GM12892 (cell line): ENCODE measurements around the gene SCFD2.

Source experiments
- DNase-seq: peaks from one replicate; pipeline ENCODE4 v3.0.0; 2011; ENCODE audit not compliant: insufficient read length
- FAIRE-seq: peaks from 2 replicates; lab custom pipeline; 2011; peaks lifted over from hg19 to GRCh38; lab: Jason Lieb, UNC
- POLR2A ChIP-seq: IDR thresholded peaks from 2 replicates; pipeline ENCODE4 v1.6.1; 2011; ENCODE audit warnings: low read depth, low read length, control low read depth
- POLR2AphosphoS5 ChIP-seq: IDR thresholded peaks from 2 replicates; pipeline ENCODE4 v1.6.1; 2011; ENCODE audit warnings: low read depth, low read length, control low read depth
- TAF1 ChIP-seq: IDR thresholded peaks from 2 replicates; pipeline ENCODE4 v1.6.1; 2011; ENCODE audit warnings: low read depth, mild to moderate bottlenecking, control low read depth, low read length, borderline replicate concordance

SCFD2 gene

DNA sequence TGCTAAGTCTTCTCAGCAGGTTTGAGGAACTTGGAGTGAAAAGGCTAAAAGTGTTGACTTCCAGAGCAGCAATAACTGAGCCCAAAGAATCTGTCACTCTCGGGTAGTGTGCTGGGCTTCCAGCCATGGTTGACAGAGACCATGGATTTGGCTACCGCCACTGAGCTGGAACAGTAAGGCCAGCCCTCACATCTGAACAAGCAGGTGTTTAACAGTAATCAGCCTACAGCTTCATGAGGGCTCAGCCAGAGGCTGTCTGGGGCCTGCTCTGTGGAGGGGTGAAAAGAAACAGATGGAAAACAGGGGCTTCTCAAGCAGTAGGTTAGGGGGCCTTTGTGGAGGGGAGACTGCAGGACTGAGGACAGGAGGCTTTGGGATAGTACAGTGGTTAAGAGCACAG is 488.8 kb downstream of the SCFD2 start:
- DNase-seq = no peak
- FAIRE-seq = no peak
- no peak for TF ChIP-seq TAF1
- no peak for TF ChIP-seq POLR2AphosphoS5
- no peak for TF ChIP-seq POLR2A

DNA sequence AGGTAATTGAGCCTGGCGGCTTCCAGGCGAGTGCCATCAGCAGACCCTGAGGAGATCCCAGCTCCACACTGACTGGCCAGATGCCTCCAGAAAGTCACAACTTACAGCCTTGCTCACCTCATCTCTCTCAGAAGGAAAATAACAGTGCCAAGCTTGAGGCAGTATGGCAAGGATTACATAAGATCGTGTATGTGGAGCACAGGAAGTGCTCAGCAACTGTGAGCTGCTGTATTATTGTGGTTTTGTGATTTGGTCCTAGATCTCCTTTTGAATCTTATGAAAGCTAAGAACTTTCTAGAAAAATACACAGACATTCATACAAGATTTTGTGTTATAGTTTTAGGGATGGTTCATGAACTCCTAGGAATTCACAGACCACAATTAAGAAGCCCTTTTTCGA is 489.8 kb downstream of the SCFD2 start:
- no peak for TF ChIP-seq TAF1
- DNase-seq (no peak), FAIRE-seq (no peak)

DNA sequence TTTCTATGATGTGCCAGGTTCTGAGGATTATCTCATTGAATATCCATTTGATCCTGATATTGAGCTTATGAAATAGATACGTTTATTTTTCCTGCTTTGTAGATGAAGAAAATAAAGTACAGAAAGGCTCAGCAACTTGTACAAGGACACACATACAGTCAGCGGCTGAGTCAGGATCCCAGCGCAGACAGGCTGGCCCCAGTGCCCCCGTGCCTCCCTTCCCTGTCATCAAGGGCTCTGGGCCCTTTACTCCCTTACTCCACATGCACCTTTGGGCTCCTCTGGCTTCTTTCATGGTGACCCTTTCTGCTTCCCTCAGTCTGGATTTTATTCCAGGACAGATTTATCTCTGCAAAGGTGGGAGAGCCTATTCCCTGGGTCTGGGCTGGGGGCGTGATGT is 490.9 kb downstream of the SCFD2 start:
- TF ChIP-seq POLR2A (no peak), POLR2AphosphoS5 (no peak), TAF1 (no peak)
- no peak for FAIRE-seq
- DNase-seq = no peak

DNA sequence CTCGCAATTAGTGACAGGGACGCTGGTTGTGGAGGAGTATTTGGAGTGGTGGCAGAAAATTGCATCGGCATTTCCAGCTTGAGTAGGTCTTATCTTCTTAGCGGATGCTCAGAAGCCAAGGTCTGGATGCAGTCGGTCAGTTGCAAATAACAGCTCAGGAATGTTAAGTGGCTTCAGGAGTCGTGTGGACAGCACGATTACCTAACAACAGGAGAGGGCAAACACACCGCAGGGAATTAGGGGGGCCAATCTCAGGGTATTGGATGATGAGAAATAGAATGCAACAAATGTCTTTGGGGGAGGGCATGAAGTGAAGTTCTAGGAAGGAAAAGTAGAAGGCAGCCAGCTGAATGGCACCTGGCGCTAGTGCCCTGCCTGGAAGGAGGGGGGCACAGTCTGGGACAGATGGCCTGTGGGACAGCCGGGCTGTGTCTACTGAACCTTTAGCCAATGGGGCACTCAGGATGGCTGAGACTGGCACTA is 492.0 kb downstream of the SCFD2 start:
- TF ChIP-seq TAF1 = no peak
- no peak for TF ChIP-seq POLR2A
- no peak for TF ChIP-seq POLR2AphosphoS5
- FAIRE-seq (no peak), DNase-seq (no peak)

DNA sequence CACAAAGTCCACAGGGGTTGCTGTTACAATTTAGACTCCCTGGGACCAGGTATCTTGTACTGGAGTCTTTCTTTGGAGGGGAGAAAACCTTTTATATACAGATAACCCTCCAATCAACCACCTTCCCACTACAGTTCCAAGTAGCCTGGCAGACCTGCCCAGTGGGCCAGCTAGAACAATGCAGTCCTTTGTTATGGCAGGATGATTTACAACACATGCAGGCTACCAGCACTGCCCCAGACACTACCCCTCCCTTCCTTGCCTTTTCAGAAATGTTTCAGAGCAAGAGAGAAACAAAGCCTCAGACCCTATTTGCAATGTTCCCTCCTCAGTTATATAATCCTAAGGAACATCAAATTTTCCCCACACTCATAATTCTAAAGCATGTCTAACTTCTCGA is 492.7 kb downstream of the SCFD2 start:
- TF ChIP-seq POLR2A (no peak), TAF1 (no peak)
- DNase-seq (no peak), FAIRE-seq (no peak)

DNA sequence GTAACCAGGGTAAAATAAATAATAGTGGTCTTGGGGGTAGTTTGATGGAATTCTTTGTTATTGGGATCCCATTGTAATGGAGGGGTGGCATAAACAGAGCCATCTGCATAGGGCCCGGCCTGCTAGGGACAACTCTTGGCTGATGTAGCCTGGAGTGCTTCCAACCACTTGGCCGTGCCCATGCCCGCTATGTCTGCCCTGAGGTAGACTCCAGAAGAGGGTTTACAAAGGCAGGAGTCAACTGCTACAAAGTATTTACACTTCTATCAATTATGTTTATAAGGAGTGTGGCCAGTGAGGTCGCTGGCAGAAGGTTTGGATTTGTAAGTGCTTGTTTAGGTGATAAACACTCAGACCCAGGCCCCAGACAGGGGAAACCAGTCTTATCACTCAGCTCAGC is 495.6 kb downstream of the SCFD2 start:
- TF ChIP-seq POLR2A (no peak), POLR2AphosphoS5 (no peak), TAF1 (no peak)
- FAIRE-seq (no peak), DNase-seq (no peak)

DNA sequence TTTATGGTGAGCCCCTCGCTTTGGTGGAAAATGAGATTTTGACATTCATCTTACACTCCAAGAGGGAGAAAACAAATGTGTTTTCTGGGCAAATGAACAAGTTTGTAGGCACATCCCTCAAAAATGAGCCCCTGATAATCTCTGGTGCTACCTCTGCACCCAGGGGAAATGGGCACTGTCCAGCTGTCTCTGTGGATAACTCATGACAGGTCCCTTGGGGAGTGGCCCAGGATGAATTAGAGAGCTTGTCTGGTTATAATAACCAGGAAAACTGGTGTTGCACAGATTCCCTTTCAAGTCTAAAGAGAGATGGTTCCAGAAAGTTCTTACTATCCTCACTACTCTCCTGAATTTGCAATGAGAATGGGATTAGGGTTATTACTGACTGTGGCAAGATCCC is 496.2 kb downstream of the SCFD2 start:
- DNase-seq (no peak), FAIRE-seq (no peak)
- TF ChIP-seq TAF1 = no peak
- TF ChIP-seq POLR2A = no peak
- no peak for TF ChIP-seq POLR2AphosphoS5

DNA sequence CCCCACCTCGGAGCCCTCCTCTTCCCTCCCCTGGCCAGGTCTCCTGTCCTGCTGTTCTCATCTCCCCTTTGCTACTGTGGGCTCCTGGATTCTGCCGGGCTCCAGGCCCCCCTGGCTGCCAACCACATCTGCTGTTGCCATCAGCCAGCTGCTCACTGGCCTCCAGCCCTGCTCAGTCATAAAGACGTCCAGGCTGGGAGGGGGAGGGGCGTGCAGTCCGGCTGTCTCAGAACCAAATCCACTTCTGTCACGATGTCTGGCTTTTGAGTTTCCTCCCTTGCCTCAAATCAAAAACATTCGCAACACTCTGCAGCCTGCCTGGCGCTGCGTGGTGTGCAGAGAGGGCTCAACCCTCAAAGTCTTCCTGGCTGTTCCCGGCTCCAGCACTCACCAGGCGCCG is 496.7 kb downstream of the SCFD2 start:
- DNase-seq = no peak
- no peak for TF ChIP-seq POLR2A
- TF ChIP-seq TAF1 = no peak
- TF ChIP-seq POLR2AphosphoS5 = no peak
- no peak for FAIRE-seq

DNA sequence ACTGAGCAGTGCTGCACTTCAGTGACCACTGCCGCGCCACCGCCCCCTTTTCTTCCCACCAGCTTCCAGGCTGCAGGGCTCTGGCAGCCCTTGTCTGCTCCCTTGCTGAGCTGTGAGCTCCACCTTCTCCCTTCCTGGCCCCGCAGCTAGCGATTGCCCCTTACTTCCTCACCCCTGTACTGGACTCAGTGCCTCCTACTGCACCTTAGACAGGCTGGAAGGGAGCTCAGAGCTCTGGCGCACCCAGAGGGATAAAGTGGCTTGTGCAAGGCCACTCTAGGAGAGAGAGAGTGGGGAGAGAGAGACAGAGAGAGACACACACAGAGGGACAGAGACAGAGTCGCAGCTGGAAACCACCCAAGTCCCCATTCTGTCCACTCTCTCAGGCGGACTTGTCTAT is 497.7 kb downstream of the SCFD2 start:
- TF ChIP-seq POLR2A (no peak), TAF1 (no peak)
- no peak for DNase-seq
- FAIRE-seq = no peak

DNA sequence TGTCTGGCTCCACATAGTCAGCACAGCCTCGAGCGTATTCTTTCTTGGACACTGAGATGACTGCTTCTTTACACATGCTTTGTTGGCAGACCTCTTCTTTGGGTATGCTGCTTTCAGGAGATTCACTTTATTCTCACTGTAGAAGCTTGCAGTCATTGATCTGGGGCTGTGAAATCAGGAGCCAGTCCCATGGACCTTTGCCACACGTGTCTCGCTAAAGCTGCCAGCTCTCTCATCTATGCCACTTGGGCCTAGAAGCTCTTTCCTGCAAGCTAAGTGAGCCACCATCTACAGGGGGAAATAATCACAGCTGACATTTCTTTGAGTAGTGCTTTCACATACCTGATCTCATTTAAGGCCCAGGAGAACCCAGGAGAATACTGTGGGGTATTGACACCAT is 498.7 kb downstream of the SCFD2 start:
- DNase-seq (no peak), FAIRE-seq (no peak)
- TF ChIP-seq TAF1 (no peak), POLR2A (no peak), POLR2AphosphoS5 (no peak)

DNA sequence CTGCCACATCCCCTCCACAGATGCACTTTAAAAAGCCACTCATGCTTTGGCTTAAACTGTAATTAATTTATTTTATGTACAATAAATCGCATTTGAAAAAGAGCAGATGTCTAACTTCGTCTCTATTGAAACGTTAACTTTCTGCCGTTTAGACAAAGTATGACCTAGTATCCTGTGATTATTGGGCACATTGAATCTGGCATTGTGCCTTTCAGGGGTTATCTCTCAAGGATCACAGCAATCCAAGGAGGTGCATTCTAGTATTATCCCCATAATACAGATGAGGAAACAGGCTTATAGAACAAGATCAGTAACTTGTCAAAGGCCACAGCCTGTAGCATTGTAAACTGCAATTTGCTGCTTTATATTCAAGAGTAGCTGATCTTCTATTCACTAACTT is 499.1 kb downstream of the SCFD2 start:
- no peak for FAIRE-seq
- no peak for DNase-seq
- TF ChIP-seq TAF1 (no peak), POLR2AphosphoS5 (no peak), POLR2A (no peak)

DNA sequence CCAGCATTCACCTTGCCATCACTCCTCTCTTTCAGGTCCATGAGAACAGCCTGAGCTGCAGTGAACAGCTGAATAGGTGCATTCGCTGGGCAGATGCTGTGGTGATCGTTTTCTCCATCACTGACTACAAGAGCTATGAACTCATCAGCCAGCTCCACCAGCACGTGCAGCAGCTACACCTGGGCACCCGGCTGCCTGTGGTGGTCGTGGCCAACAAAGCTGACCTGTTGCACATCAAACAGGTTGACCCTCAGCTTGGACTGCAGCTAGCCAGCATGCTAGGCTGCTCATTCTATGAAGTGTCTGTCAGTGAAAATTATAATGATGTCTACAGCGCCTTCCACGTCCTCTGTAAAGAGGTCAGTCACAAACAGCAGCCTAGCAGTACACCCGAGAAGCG is 500.6 kb downstream of the SCFD2 start:
- no peak for DNase-seq
- FAIRE-seq = no peak
- TF ChIP-seq POLR2AphosphoS5 (no peak), TAF1 (no peak), POLR2A (no peak)

DNA sequence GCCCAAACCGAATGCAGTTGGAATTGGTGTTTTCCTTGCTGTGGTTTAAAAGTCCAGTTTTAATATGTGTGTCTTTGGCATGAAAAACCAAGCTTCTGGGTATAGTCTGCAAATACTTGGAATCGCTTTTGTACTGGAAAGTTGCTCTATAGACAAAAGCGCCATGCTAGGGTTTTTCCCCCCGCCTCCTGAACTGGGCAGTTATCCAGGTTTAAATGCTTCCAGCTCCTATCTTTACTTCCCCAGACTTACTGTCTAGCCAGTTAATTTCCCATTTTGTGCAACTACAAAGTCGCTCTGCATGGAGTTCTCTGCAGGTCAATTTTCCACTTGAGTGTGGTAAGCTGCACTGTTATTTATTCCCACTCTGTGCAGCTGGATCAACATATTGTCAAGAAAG is 501.1 kb downstream of the SCFD2 start:
- FAIRE-seq (no peak), DNase-seq (no peak)
- no peak for TF ChIP-seq TAF1
- TF ChIP-seq POLR2AphosphoS5 = no peak
- no peak for TF ChIP-seq POLR2A

DNA sequence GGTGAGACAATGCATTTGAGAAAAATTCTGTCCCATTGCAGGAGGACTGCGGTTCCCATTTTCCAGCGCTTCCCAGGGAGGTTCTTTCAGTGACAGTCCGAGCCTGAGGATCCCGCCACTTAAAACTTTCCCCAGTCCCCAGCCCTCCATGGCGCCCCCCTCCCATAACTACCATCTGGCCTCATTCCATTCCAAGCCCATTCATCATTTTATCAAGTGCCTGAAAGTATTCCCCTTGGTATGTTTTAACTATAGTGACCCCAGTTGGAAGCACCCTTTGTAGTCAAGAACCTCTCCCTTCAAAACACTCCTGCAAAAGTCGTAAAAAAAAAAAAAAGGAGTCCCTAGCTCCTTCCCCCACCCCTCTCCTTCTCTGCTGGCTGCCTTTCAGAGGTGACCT is 502.5 kb downstream of the SCFD2 start:
- FAIRE-seq = no peak

More for the DNA sequence above, 502.5 kb downstream of the SCFD2 start:
- TF ChIP-seq POLR2AphosphoS5 = no peak
- TF ChIP-seq POLR2A = no peak
- no peak for TF ChIP-seq TAF1
- DNase-seq = no peak
